ENCODE data around the gene SLC12A7.

Gene SLC12A7

GRCh38 chr5:1109542-1110306, 2.1 kb downstream of the SLC12A7 start:
- no peaks in the 10 kb centered on the region for H3K9me3 ChIP-seq (ENCODE audit: control insufficient read depth, low read length)
- H3K27me3 ChIP-seq (ENCODE audit: control insufficient read depth, insufficient read depth, low read length, poor library complexity, severe bottlenecking): no peaks in the 10 kb centered on the region
- peaks cover 19% of the 10 kb centered on the region for H3K4me1 ChIP-seq (ENCODE audit: control insufficient read depth, insufficient read depth, low read length)
- no peak overlapping the region for H3K4me3 ChIP-seq (ENCODE audit: insufficient read depth, low read depth, low read length)
- no peak overlapping the region for H3K27ac ChIP-seq (ENCODE audit: insufficient read depth, low read depth, low read length, poor library complexity, severe bottlenecking)
- H3K36me3 ChIP-seq (ENCODE audit: control insufficient read depth, insufficient read depth, low read length): no peaks in the 10 kb centered on the region
- WGBS, 2 experiments: 91% methylated on average over 26 of the region's 26 CpGs

- Histone ChIP-seq H3K4me1 (ENCODE audit: control insufficient read depth, insufficient read depth, low read length) (peaks cover 25% of the 10 kb centered on the region), H3K27me3 (ENCODE audit: control insufficient read depth, insufficient read depth, low read length, poor library complexity, severe bottlenecking) (no peaks in the 10 kb centered on the region), H3K9me3 (ENCODE audit: control insufficient read depth, low read length) (no peaks in the 10 kb centered on the region), H3K4me3 (ENCODE audit: insufficient read depth, low read depth, low read length) (no peak overlapping the region), H3K27ac (ENCODE audit: insufficient read depth, low read depth, low read length, poor library complexity, severe bottlenecking) (no peak overlapping the region), H3K36me3 (ENCODE audit: control insufficient read depth, insufficient read depth, low read length) (no peaks in the 10 kb centered on the region)
- 89 to 90% methylated on average over 11 of the region's 11 CpGs for WGBS, 2 experiments
Observed at GRCh38 chr5:1108865-1109174, 3.0 kb downstream of the SLC12A7 start.

DNA sequence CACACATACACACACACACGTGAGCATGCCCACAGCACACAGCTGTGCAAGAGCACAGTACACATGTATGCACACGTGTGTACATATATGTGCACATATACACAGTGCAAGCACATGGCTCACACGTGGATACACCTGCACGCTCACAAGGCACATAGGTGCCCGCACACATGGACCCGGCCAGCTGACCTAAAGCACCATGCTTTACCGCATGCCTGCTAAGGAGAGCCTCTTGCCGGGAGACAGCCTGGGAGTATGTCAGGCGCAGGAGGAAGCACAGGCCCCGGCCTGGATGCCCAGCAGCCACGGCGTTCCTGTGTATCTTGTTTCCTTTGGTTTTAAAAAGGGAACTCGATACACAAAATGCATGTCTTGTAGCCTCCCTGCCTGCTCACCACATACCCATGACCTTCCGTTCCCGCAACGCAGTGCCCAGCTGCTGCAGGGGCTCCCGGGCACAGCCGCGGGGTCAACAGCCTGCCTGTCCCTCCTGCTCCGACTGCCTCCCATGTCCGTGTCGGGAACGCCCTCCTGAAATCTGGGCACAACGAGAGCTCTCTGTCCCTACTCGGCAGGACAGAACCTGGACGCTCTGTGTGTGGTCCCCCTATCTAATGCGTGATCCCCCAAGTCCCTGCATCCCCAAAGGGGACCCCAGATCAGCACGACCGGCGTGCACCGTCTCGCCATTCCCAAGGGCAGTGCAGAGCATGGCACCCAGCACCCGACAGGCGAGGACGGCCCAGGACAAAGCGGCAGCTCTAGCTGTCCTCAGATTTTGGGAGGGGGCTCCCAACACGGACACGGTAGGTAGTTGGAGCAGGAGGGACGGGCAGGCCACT, 3.6 kb downstream of the SLC12A7 start:
- Histone ChIP-seq H3K27ac (ENCODE audit: insufficient read depth, low read depth, low read length, poor library complexity, severe bottlenecking) (no peak overlapping the region), H3K4me3 (ENCODE audit: insufficient read depth, low read depth, low read length) (no peak overlapping the region), H3K27me3 (ENCODE audit: control insufficient read depth, insufficient read depth, low read length, poor library complexity, severe bottlenecking) (no peaks in the 10 kb centered on the region), H3K4me1 (ENCODE audit: control insufficient read depth, insufficient read depth, low read length) (peaks cover 31% of the 10 kb centered on the region), H3K36me3 (ENCODE audit: control insufficient read depth, insufficient read depth, low read length) (no peaks in the 10 kb centered on the region), H3K9me3 (ENCODE audit: control insufficient read depth, low read length) (no peaks in the 10 kb centered on the region)
- 90% methylated on average over 39 of the region's 39 CpGs for WGBS, 2 experiments

DNA sequence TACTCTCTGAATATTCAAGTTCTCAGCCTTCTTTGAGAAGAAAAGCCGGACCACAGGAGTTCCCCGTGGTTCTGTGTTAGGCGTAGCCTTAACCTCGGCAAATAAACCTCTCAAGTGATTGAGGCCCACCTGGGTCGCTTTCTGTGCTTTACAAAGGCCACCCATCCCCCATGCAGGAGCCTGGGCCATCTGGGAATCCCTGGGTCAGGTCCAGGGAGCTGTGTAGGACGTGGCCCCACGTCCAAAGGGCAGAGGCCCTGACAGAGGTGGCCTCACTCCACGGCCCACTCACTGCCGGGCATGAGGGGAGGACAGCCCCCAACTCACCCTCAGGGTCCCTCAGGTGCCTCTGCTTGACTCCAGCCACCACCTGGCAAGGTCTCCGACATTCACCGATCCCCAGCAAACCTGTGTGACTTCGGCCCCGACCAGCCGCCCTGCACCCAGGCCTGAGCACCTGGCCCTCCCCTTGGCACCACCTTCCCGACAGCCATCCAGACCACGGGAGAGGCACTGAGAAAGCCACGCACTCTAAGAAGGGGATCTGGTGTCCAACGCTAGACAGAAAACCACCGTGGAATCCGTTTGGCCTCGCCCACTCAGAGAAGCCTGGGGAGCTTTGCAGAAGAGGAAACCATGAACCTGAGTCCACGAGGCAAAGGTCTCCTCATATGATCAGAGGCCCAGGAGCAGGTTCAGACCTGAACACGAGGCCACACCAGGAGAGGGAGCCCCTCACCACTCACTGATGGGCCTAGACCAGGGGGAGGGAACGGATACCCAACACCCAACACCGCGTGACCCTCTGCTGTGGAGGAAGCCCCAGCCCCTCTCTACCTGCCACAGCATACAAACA, 4.5 kb downstream of the SLC12A7 start:
- Histone ChIP-seq H3K4me3 (ENCODE audit: insufficient read depth, low read depth, low read length) (no peak overlapping the region), H3K4me1 (ENCODE audit: control insufficient read depth, insufficient read depth, low read length) (peaks cover 38% of the 10 kb centered on the region), H3K36me3 (ENCODE audit: control insufficient read depth, insufficient read depth, low read length) (no peaks in the 10 kb centered on the region), H3K9me3 (ENCODE audit: control insufficient read depth, low read length) (no peaks in the 10 kb centered on the region), H3K27me3 (ENCODE audit: control insufficient read depth, insufficient read depth, low read length, poor library complexity, severe bottlenecking) (no peaks in the 10 kb centered on the region), H3K27ac (ENCODE audit: insufficient read depth, low read depth, low read length, poor library complexity, severe bottlenecking) (no peak overlapping the region)
- 65 to 69% methylated on average over 26 of the region's 26 CpGs for WGBS, 2 experiments

DNA sequence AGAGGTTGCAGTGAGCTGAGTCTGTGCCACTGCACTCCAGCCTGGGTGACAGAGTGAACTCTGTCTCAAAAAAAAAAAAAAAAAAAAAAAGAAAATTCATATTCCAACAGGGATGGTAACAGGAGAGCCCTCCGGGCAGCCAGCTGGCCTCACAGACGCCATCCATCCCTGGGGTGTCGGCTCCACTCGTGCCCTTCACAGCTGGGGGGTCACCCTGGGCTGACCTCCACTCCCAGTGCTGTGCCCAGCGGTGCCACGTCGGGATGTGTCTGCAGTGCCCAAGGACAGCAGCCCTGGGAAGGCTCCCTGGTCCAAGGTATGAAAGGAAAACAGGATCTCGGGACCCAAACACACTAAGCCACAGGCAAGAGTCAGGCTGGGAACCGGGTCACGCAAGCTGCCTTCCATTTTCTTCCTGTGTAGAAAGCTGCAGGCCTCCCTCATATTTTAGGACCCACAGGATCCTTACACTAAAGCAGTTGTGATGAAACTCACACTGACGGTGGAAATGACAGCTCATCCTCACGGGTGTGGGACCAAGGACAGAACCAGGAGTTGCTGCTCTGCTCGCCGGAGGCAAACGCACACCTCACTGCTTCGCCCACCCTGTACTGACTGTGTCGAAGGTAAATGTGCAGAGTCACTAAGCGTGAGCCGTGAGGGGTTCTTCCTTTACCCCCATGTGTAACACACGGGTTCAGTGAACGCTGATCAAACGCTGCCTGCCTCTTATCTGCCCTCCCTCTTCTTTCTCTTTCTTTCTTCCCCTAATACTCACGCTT, 5.3 kb downstream of the SLC12A7 start:
- Histone ChIP-seq H3K27me3 (ENCODE audit: control insufficient read depth, insufficient read depth, low read length, poor library complexity, severe bottlenecking) (no peaks in the 10 kb centered on the region), H3K4me3 (ENCODE audit: insufficient read depth, low read depth, low read length) (no peak overlapping the region), H3K9me3 (ENCODE audit: control insufficient read depth, low read length) (no peaks in the 10 kb centered on the region), H3K27ac (ENCODE audit: insufficient read depth, low read depth, low read length, poor library complexity, severe bottlenecking) (peak overlapping the region; percentile 26), H3K4me1 (ENCODE audit: control insufficient read depth, insufficient read depth, low read length) (peaks cover 46% of the 10 kb centered on the region), H3K36me3 (ENCODE audit: control insufficient read depth, insufficient read depth, low read length) (no peaks in the 10 kb centered on the region)
- 72 to 75% methylated on average over 23 of the region's 23 CpGs for WGBS, 2 experiments

GRCh38 chr5:1105350-1106265, 6.3 kb downstream of the SLC12A7 start:
- Histone ChIP-seq H3K4me3 (ENCODE audit: insufficient read depth, low read depth, low read length) (no peak overlapping the region), H3K4me1 (ENCODE audit: control insufficient read depth, insufficient read depth, low read length) (peaks cover 56% of the 10 kb centered on the region), H3K27ac (ENCODE audit: insufficient read depth, low read depth, low read length, poor library complexity, severe bottlenecking) (no peak overlapping the region), H3K27me3 (ENCODE audit: control insufficient read depth, insufficient read depth, low read length, poor library complexity, severe bottlenecking) (no peaks in the 10 kb centered on the region), H3K9me3 (ENCODE audit: control insufficient read depth, low read length) (no peaks in the 10 kb centered on the region), H3K36me3 (ENCODE audit: control insufficient read depth, insufficient read depth, low read length) (no peaks in the 10 kb centered on the region)
- WGBS, 2 experiments: 71 to 74% methylated on average over 19 of the region's 19 CpGs

DNA sequence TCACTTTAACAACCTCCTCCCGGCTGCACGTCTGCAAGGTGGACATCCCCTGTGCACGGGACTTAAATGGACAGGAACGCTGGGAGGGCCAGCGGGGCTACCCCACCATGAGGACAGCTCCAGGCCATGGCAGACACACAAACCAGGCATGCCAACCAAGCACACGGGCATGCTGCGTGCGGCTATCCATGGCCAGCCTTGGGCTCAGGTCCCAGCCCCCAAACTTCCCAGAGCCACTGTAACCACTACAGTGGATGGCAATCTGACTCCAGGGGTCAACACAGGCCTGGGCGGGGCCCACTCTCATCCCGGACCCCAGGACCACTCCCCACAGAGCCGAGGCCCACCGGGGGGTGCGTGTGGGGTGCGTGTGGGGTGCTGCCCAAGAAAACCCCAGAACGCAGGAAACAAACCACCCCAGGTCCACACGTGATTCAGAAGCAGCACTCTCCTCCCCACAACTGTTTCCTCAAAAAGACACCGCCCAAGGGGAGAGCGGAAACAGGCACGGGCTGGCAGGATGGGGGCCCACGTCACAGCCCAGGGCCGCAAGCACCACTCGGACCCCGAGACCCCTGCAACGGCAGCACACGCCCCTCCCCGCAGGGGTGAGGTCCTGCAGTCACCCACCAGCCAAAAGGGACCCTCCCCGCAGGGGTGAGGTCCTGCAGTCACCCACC, 7.4 kb downstream of the SLC12A7 start:
- H3K27ac ChIP-seq (ENCODE audit: insufficient read depth, low read depth, low read length, poor library complexity, severe bottlenecking): no peak overlapping the region
- 85 to 86% methylated on average over 27 of the region's 27 CpGs for WGBS, 2 experiments
- no peaks in the 10 kb centered on the region for H3K36me3 ChIP-seq (ENCODE audit: control insufficient read depth, insufficient read depth, low read length)
- peaks cover 67% of the 10 kb centered on the region for H3K4me1 ChIP-seq (ENCODE audit: control insufficient read depth, insufficient read depth, low read length)
- H3K4me3 ChIP-seq (ENCODE audit: insufficient read depth, low read depth, low read length): no peak overlapping the region
- no peaks in the 10 kb centered on the region for H3K27me3 ChIP-seq (ENCODE audit: control insufficient read depth, insufficient read depth, low read length, poor library complexity, severe bottlenecking)
- H3K9me3 ChIP-seq (ENCODE audit: control insufficient read depth, low read length): no peaks in the 10 kb centered on the region

GRCh38 chr5:1103505-1104326, 8.1 kb downstream of the SLC12A7 start:
- H3K9me3 ChIP-seq (ENCODE audit: control insufficient read depth, low read length): no peaks in the 10 kb centered on the region
- no peaks in the 10 kb centered on the region for H3K27me3 ChIP-seq (ENCODE audit: control insufficient read depth, insufficient read depth, low read length, poor library complexity, severe bottlenecking)
- WGBS, 2 experiments: 88 to 89% methylated on average over 33 of the region's 33 CpGs
- H3K36me3 ChIP-seq (ENCODE audit: control insufficient read depth, insufficient read depth, low read length): no peaks in the 10 kb centered on the region
- H3K27ac ChIP-seq (ENCODE audit: insufficient read depth, low read depth, low read length, poor library complexity, severe bottlenecking): no peak overlapping the region
- H3K4me1 ChIP-seq (ENCODE audit: control insufficient read depth, insufficient read depth, low read length): peaks cover 75% of the 10 kb centered on the region
- no peak overlapping the region for H3K4me3 ChIP-seq (ENCODE audit: insufficient read depth, low read depth, low read length)
